GM12878 (cell line): Measurements from ENCODE around the gene HCN1.

Experiments used
- CBX3 ChIP-seq: fragments of 200-600 bp; sonication (generic); IDR thresholded peaks from 2 replicates; pipeline ENCODE4 v1.6.1; 2016; ENCODE audit warnings: low read depth, borderline replicate concordance
- EZH2 ChIP-seq: IDR thresholded peaks from 2 replicates; pipeline ENCODE4 v1.6.1; 2012; ENCODE audit warnings: low read depth, mild to moderate bottlenecking, control low read depth, inconsistent platforms, low read length, borderline replicate concordance; ENCODE audit not compliant: control insufficient read depth
- TAF1 ChIP-seq: IDR thresholded peaks from 2 replicates; pipeline ENCODE4 v1.6.1; 2011; ENCODE audit warnings: mild to moderate bottlenecking, low read depth, low read length, borderline replicate concordance
- ZZZ3 ChIP-seq: IDR thresholded peaks from 2 replicates; pipeline ENCODE4 v1.6.1; 2011; ENCODE audit warnings: low read depth; ENCODE audit not compliant: control insufficient read depth, insufficient read length
- TF ChIP-seq, protein P1 (sequence below): IDR thresholded peaks from 2 replicates; pipeline ENCODE4 v1.6.1; 2012; ENCODE audit warnings: mild to moderate bottlenecking, low read depth, low read length
- TF ChIP-seq, protein P2 (sequence below), 3 experiments: IDR thresholded peaks in 2 of 3; conservative IDR thresholded peaks in 1 of 3; 2 replicates each; pipeline ENCODE4 v1.5.1; 2011; ENCODE audit warnings: low read depth in 3 of 3, low read length in 3 of 3, mild to moderate bottlenecking in 3 of 3, control low read depth in 2 of 3, moderate library complexity in 2 of 3, inconsistent platforms in 1 of 3, mixed read lengths in 1 of 3; ENCODE audit not compliant: control insufficient read depth in 2 of 3, insufficient read depth in 1 of 3; ENCODE audit errors: extremely low read depth in 1 of 3

DNA sequence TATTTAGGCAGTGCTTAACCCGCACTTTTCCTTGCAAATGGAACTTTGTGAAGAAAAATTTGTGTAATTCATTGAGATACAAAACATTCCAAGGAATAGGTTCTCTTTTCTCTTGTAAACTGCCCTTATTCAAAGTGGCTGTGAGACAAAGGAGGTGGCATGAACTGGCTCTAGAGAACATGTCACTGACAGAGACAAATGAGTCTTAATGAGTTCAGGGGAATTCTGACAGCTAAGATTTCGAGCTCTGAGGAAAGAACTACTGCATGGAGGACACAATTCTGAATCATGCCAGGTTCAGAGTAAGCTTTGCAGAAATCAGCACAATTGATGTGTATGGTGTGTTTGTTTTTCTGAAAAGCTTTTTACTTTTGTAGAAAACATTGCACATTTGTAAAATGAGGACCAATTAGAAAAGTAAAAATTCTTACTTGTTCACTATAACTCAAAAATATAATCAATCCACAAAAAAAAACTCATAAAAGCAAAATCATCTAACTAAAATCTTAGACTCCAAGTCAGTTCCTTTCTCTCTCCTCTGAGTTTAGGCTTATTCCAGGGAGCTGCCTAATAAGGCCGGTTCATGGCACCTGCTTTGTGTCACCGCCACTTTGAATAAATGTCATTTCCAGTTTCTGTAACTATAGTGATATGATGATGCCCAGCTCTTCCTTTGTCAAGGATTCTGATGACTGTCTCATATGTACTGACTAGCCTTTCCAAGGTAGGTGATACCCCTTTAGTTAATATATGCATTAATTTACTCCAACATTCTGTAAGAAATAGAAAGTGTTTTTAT is 163.2 kb downstream of the HCN1 start:
- no peak for TF ChIP-seq EZH2
- no peak for TF ChIP-seq CBX3
- TF ChIP-seq, protein P1, sequence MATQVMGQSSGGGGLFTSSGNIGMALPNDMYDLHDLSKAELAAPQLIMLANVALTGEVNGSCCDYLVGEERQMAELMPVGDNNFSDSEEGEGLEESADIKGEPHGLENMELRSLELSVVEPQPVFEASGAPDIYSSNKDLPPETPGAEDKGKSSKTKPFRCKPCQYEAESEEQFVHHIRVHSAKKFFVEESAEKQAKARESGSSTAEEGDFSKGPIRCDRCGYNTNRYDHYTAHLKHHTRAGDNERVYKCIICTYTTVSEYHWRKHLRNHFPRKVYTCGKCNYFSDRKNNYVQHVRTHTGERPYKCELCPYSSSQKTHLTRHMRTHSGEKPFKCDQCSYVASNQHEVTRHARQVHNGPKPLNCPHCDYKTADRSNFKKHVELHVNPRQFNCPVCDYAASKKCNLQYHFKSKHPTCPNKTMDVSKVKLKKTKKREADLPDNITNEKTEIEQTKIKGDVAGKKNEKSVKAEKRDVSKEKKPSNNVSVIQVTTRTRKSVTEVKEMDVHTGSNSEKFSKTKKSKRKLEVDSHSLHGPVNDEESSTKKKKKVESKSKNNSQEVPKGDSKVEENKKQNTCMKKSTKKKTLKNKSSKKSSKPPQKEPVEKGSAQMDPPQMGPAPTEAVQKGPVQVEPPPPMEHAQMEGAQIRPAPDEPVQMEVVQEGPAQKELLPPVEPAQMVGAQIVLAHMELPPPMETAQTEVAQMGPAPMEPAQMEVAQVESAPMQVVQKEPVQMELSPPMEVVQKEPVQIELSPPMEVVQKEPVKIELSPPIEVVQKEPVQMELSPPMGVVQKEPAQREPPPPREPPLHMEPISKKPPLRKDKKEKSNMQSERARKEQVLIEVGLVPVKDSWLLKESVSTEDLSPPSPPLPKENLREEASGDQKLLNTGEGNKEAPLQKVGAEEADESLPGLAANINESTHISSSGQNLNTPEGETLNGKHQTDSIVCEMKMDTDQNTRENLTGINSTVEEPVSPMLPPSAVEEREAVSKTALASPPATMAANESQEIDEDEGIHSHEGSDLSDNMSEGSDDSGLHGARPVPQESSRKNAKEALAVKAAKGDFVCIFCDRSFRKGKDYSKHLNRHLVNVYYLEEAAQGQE = no peak
- TF ChIP-seq TAF1 = no peak
- no peak for TF ChIP-seq ZZZ3
- TF ChIP-seq, protein P2, sequence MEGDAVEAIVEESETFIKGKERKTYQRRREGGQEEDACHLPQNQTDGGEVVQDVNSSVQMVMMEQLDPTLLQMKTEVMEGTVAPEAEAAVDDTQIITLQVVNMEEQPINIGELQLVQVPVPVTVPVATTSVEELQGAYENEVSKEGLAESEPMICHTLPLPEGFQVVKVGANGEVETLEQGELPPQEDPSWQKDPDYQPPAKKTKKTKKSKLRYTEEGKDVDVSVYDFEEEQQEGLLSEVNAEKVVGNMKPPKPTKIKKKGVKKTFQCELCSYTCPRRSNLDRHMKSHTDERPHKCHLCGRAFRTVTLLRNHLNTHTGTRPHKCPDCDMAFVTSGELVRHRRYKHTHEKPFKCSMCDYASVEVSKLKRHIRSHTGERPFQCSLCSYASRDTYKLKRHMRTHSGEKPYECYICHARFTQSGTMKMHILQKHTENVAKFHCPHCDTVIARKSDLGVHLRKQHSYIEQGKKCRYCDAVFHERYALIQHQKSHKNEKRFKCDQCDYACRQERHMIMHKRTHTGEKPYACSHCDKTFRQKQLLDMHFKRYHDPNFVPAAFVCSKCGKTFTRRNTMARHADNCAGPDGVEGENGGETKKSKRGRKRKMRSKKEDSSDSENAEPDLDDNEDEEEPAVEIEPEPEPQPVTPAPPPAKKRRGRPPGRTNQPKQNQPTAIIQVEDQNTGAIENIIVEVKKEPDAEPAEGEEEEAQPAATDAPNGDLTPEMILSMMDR (IDR thresholded peaks at IDR 0.05 in 2 of 3, conservative IDR thresholded peaks at IDR 0.05 in 1 of 3; ENCODE audit: control insufficient read depth in 2 of 3, extremely low read depth in 1 of 3, insufficient read depth in 1 of 3, low read depth in 3 of 3, low read length in 3 of 3) = no peak
